Colonic mucosa (tissue), 4 donors: ENCODE measurements around the gene TSSK6. TPM values are rescaled to one million over a fixed set of nuclear protein-coding genes. Genes with fewer than 3 reads are reported as not detected.

ENCODE experiments used
- DNase-seq: peaks from one replicate; pipeline ENCODE4 v3.0.0-alpha.2; 2020
- H3K27ac ChIP-seq: fragments of 200-600 bp; one replicate; pipeline ENCODE4 v1.8.0; 2021
- H3K27me3 ChIP-seq: fragments of 200-600 bp; one replicate; pipeline ENCODE4 v1.8.0; 2021
- H3K36me3 ChIP-seq: fragments of 200-600 bp; one replicate; pipeline ENCODE4 v1.8.0; 2021
- H3K4me1 ChIP-seq: fragments of 200-600 bp; one replicate; pipeline ENCODE4 v1.8.0; 2021; ENCODE audit warnings: mild to moderate bottlenecking
- H3K4me3 ChIP-seq: fragments of 200-600 bp; one replicate; pipeline ENCODE4 v1.8.0; 2021
- H3K9ac ChIP-seq, 2 donors: one replicate each; pipeline ENCODE4 v1.7.0; 2013; ENCODE audit warnings: control low read depth in 2 of 2, low read depth in 2 of 2, low read length in 2 of 2
- H3K9me3 ChIP-seq: fragments of 200-600 bp; one replicate; pipeline ENCODE4 v1.8.0; 2021
- intact Hi-C: fragments of 100-400 bp; cut with DNase I; formaldehyde crosslinking; loops from one replicate; pipeline ENCODE4 v1.14.1; 2022
- total RNA-seq, 2 donors: library from RNA; stranded (reverse); fragmentation: NEBNext Ultra II Directional in 1 of 2; extraction: Animal tissue kit (Norgen Biotek cat#: 25700) in 1 of 2; gene quantifications; one replicate each; pipeline ENCODE4 v1.2.1, GENCODE V29; 2021
- TF ChIP-seq, protein P1 (sequence below): fragments of 200-600 bp; IDR thresholded peaks from one replicate; pipeline ENCODE4 v1.8.0; 2022; ENCODE audit warnings: antibody characterized with exemption, mild to moderate bottlenecking
- donor health status: healthy.
- donor health status: DM: no; HTN: no; CAD: no.
- donor health status: DM: no; HTN: no; CAD: no.

Gene TSSK6
- total RNA-seq, 2 donors from 2014 or later: 2.2 to 3.6 TPM

DNA sequence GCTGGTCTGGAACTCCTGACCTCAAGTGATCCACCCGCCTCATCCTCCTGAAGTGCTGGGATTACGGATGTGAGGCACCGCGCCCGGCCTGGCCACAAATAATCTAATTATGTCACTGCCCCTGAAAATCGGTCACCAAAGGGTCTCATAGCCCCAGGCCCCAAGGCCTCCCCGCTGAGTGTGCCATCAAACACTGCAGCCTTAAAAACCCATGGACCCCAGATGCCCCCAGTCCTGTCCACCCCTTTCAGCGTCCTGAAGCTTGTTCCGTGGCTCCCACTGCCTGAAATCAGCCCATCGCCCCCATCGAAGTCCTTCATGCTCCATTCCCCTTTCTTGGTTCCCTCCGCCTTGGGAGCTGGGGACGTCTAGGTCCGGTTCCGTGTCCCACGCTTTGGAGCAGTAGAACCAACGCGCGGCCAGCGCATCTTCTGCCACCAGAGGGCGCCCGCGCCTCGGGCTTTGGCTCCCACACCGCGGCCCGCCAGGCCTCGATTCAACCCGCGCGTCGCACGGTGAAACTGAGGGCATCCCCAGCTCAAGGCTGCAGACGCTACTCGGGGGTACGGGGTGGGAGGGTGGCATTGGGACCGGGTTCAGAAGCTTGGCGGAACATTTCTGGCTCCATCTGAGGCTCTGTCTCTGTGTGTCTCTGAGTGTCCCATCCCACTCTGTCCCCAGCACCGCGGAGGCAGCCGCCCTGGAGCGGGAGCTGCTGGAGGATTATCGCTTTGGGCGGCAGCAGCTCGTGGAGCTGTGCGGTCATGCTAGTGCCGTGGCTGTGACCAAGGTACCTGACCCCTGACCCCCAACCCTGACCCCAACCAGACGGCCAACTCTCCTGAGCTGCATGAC is 16.8 kb upstream of the TSSK6 start:
- Histone ChIP-seq H3K9me3 (no peaks in the 10 kb centered on the region), H3K9ac (peak overlapping the region in 1 of 2 donors; percentile 16), H3K4me1 (no peaks in the 10 kb centered on the region), H3K36me3 (no peaks in the 10 kb centered on the region), H3K27me3 (peaks cover under 1% of the 10 kb centered on the region), H3K4me3 (no peak overlapping the region), H3K27ac (no peak overlapping the region)
- peak; percentile 85 for DNase-seq
- TF ChIP-seq, protein P1, sequence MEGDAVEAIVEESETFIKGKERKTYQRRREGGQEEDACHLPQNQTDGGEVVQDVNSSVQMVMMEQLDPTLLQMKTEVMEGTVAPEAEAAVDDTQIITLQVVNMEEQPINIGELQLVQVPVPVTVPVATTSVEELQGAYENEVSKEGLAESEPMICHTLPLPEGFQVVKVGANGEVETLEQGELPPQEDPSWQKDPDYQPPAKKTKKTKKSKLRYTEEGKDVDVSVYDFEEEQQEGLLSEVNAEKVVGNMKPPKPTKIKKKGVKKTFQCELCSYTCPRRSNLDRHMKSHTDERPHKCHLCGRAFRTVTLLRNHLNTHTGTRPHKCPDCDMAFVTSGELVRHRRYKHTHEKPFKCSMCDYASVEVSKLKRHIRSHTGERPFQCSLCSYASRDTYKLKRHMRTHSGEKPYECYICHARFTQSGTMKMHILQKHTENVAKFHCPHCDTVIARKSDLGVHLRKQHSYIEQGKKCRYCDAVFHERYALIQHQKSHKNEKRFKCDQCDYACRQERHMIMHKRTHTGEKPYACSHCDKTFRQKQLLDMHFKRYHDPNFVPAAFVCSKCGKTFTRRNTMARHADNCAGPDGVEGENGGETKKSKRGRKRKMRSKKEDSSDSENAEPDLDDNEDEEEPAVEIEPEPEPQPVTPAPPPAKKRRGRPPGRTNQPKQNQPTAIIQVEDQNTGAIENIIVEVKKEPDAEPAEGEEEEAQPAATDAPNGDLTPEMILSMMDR: peak; percentile 95
- intact Hi-C loops: loop anchor here (2.0 to 5.0 kb wide), 2 partner anchors 113 to 425 kb away; no protein-coding TSS in a partner anchor

DNA sequence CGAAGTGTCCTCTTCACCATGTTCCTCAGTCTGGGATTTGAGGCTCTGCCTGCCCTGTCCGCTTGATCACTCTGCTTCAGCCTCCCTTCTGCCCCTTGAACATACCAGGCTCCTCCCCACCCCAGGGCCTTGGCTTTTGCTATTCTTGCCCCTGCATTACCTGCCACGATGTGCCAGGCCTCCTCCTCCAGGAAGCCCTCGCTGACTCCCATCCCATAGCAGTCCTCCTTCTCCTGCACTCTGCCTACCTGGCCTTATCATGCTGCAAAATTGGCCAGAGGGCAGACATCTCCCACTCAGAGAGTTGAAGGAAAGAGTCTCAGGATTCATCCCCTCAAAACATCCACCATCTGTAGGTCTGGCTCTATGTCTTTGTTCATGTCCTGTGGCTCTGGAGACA is 15.5 kb upstream of the TSSK6 start:
- intact Hi-C loops: loop anchor here (5.0 kb wide), 1 partner anchor 426 kb away; no protein-coding TSS in a partner anchor
- Histone ChIP-seq H3K4me1 (no peaks in the 10 kb centered on the region), H3K27me3 (no peaks in the 10 kb centered on the region), H3K9me3 (no peaks in the 10 kb centered on the region), H3K9ac (no peak overlapping the region), H3K4me3 (no peak overlapping the region), H3K27ac (no peak overlapping the region), H3K36me3 (no peaks in the 10 kb centered on the region)
- TF ChIP-seq, protein P1: no peak
- no peak for DNase-seq

DNA sequence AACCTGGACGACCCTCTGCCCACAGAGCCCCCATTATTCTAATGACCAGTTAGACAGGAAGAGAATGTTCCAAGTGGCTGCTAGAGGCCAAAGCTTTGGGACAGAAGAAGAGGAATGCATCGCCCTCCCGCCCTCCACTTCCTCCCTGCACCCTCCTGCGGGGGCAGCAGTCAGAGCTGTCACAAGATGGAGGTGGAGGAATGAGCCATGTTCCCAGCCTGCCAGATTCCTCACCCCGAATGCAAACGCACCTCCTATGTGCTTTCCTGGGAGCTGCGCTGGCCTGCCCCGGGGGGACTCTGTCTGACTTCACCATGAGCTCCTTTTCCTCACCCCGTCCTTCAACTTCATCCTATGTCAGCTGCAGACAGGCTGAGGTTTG is 15.1 kb upstream of the TSSK6 start:
- Histone ChIP-seq H3K9ac (no peak overlapping the region), H3K27ac (no peak overlapping the region), H3K4me1 (no peaks in the 10 kb centered on the region), H3K4me3 (no peak overlapping the region), H3K36me3 (no peaks in the 10 kb centered on the region), H3K9me3 (no peaks in the 10 kb centered on the region), H3K27me3 (no peaks in the 10 kb centered on the region)
- TF ChIP-seq, protein P1: no peak
- intact Hi-C loops: loop anchor here (5.0 kb wide), 1 partner anchor 427 kb away; no protein-coding TSS in a partner anchor
- no peak for DNase-seq

DNA sequence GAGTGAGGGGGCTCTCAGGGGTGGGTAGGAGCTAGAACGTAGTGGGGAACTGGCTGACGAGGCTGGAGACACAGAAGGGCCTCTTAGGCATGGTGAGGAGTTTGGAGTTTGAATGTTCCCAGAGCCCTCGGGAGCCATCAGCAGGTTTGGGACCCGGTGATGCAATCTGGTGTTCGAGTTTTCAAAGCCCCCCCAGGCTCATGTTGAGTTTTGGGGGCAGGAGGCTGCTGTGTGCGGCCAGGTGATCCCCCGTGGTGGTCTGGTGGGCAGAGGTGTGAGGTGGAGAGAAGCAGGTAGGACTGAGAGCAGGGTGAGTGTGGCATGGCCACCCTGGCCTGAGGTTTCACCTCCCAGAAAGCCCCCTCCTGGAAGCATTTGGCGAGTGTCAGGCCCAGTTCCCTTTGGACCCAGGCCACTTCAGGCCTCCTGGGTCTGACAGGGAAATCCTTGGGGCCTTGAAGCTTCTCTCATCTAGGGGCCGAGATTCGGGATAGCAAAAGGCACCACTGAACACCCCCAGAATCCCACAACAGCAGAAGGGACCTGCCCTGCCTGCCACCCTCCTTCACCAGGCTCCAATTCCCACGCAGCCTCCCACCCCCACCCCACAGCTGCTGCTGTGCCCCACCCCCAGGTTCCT is 14.6 kb upstream of the TSSK6 start:
- no peaks in the 10 kb centered on the region for H3K4me1 ChIP-seq
- H3K9me3 ChIP-seq: no peaks in the 10 kb centered on the region
- intact Hi-C loops: loop anchor here (5.0 kb wide), 1 partner anchor 427 kb away; no protein-coding TSS in a partner anchor
- no peaks in the 10 kb centered on the region for H3K27me3 ChIP-seq
- H3K9ac ChIP-seq: no peak overlapping the region
- DNase-seq: no peak
- H3K27ac ChIP-seq: no peak overlapping the region
- TF ChIP-seq, protein P1: no peak
- no peaks in the 10 kb centered on the region for H3K36me3 ChIP-seq
- no peak overlapping the region for H3K4me3 ChIP-seq

DNA sequence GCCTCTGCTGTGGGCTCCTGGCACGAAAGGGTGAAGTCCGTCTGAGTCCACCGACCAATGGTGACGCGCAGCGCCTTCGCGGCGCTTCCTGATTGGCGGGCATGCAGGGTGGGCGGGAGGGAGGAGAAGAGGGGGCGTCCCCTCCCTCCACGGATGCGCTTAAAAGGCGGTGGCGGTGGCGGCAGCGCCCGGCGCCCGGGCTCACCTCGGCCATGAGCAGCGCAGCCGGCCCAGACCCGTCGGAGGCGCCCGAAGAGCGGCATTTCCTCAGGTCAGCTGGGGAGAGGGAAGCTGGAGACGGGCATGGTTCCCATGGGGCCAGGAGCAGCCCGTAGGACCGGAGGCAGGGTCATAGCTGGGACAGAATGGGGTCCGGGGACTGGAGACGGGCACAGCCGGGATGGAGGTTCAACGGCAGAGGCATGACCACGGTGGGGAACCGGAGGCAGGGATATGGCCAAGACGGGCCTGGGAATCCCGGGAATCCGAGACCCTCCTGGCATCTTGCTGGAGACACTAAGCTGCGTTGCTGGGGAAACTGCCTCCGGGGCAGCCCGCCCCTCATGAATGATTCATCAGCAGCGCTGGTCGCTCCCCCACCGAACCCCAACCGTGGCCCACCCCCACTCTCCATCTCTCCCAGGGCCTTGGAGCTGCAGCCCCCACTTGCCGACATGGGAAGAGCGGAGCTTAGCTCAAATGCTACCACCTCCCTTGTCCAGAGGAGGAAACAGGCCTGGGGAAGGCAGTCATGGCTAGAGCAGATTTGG is 13.6 kb upstream of the TSSK6 start, which contains the start of gene YJEFN3:
YJEFN3 (plus strand) TSS at position 191 of the 770 bp plus-strand sequence; CDS start at position 213, 22 bp downstream.
- TF ChIP-seq, protein P1: no peak
- Histone ChIP-seq H3K4me3 (no peak within 1 kb of the TSS), H3K9ac (peak within 1 kb of the TSS in 1 of 2 donors; percentile 2), H3K27ac (no peak within 1 kb of the TSS), H3K9me3 (no peaks in the 10 kb centered on the region), H3K27me3 (no peaks in the 10 kb centered on the region), H3K4me1 (no peaks in the 10 kb centered on the region), H3K36me3 (no peaks in the 10 kb centered on the region)
- DNase-seq: no peak
- intact Hi-C loops: no loop called here
